Endothelial cell of umbilical vein (primary cell): Measurements from ENCODE around the gene CAMK2D. TPM values are rescaled to one million over a fixed set of nuclear protein-coding genes. Genes with fewer than 3 reads are reported as not detected.

ENCODE experiments used
- BruUV-seq: library from RNA; stranded (reverse); fragments of 400-500 nt; replicated peaks from 2 replicates; lab custom pipeline; 2021; lab: Mats Ljungman, UMichigan
- CTCF ChIA-PET: fragments of 300-600, 350-600 bp; sonication (Branson Sonifier 250); formaldehyde crosslinking; loops from one replicate; lab custom pipeline; 2021; ENCODE audit warnings: antibody characterized with exemption, inconsistent platforms; lab: Charles Lee
- POLR2A ChIA-PET: fragments of 300-600, 350-600 bp; sonication (Branson Sonifier 250); formaldehyde crosslinking; loops from one replicate; lab custom pipeline; 2021; ENCODE audit warnings: antibody characterized with exemption, inconsistent platforms; lab: Charles Lee
- DNase-seq: peaks from one replicate; pipeline ENCODE4 v3.0.0-alpha.2; 2011; ENCODE audit warnings: low read depth, low spot score
- FAIRE-seq: peaks from 2 replicates; lab custom pipeline; 2011; peaks lifted over from hg19 to GRCh38; lab: Jason Lieb, UNC
- H2AFZ ChIP-seq: 2 replicates; pipeline ENCODE4 v1.6.0; 2012; ENCODE audit warnings: low read depth, low read length, control low read depth, inconsistent platforms
- H3K27ac ChIP-seq: 2 replicates; pipeline ENCODE4 v1.5.1; 2011; ENCODE audit warnings: low read depth, mild to moderate bottlenecking, control low read depth, low read length, moderate library complexity; ENCODE audit not compliant: insufficient read depth
- H3K27me3 ChIP-seq, 2 experiments: 2 replicates each; pipeline versions ENCODE4 v1.6.0 to v1.6.1; 2011; ENCODE audit warnings: low read length in 2 of 2, mixed read lengths in 1 of 2; ENCODE audit not compliant: control insufficient read depth in 2 of 2, insufficient read depth in 2 of 2
- H3K36me3 ChIP-seq, 2 experiments: 2 replicates in 1 of 2; 3 replicates in 1 of 2; pipeline ENCODE4 v1.5.1; 2011; ENCODE audit warnings: low read length in 2 of 2, mild to moderate bottlenecking in 1 of 2, moderate library complexity in 1 of 2; ENCODE audit not compliant: control insufficient read depth in 2 of 2, insufficient read depth in 2 of 2; ENCODE audit errors: extremely low read depth in 1 of 2
- H3K4me1 ChIP-seq: 3 replicates; pipeline ENCODE4 v1.5.1; 2011; ENCODE audit warnings: mild to moderate bottlenecking, low read length; ENCODE audit not compliant: control insufficient read depth, insufficient read depth; ENCODE audit errors: extremely low read depth
- H3K4me2 ChIP-seq: 2 replicates; pipeline ENCODE4 v1.6.1; 2011; ENCODE audit warnings: low read length, control low read depth, mixed read lengths; ENCODE audit not compliant: insufficient read depth
- H3K4me3 ChIP-seq, 3 experiments: fragments of 200-600 bp in 1 of 3; sonication (generic), shearing (Covaris generic) in 1 of 3; replicated peaks in 1 of 3; 2 replicates each; pipeline ENCODE4 v1.5.1; 2011 to 2016; ENCODE audit warnings: control low read depth in 3 of 3, low read length in 3 of 3, mild to moderate bottlenecking in 2 of 3, inconsistent platforms in 1 of 3, low read depth in 1 of 3, moderate library complexity in 1 of 3; ENCODE audit not compliant: insufficient read depth in 1 of 3
- H3K79me2 ChIP-seq: 2 replicates; pipeline ENCODE4 v1.6.0; 2012; ENCODE audit warnings: low read length, inconsistent platforms; ENCODE audit not compliant: control insufficient read depth, insufficient read depth
- H3K9ac ChIP-seq: replicated peaks from 2 replicates; pipeline ENCODE3; 2011; ENCODE audit warnings: low read length, control low read depth; ENCODE audit not compliant: insufficient read depth; ENCODE audit errors: extremely low read depth
- H3K9me1 ChIP-seq: replicated peaks from 3 replicates; pipeline ENCODE4 v1.6.0; 2011; ENCODE audit warnings: mild to moderate bottlenecking, low read length; ENCODE audit not compliant: control insufficient read depth, insufficient read depth; ENCODE audit errors: extremely low read depth
- H3K9me3 ChIP-seq: replicated peaks from 2 replicates; pipeline ENCODE4 v1.5.1; 2012; ENCODE audit warnings: low read length, inconsistent platforms; ENCODE audit not compliant: control insufficient read depth, insufficient read depth
- H4K20me1 ChIP-seq: replicated peaks from 2 replicates; pipeline ENCODE3; 2011; ENCODE audit warnings: mild to moderate bottlenecking, low read length; ENCODE audit not compliant: control insufficient read depth, insufficient read depth; ENCODE audit errors: extremely low read depth
- CTCF ChIP-seq, 2 donors: IDR thresholded peaks; 1 replicate in 1 of 2; 2 replicates in 1 of 2; pipeline ENCODE4 v1.5.1; 2011; ENCODE audit warnings: low read length in 2 of 2, mild to moderate bottlenecking in 2 of 2, moderate library complexity in 2 of 2, control low read depth in 1 of 2, inconsistent platforms in 1 of 2, low read depth in 1 of 2; ENCODE audit not compliant: insufficient read depth in 1 of 2; ENCODE audit errors: extremely low read depth in 1 of 2
- EZH2 ChIP-seq: IDR thresholded peaks from 2 replicates; pipeline ENCODE4 v1.6.1; 2012; ENCODE audit warnings: borderline replicate concordance, low read depth, mild to moderate bottlenecking, moderate library complexity, low read length, inconsistent platforms; ENCODE audit not compliant: severe bottlenecking
- FOS ChIP-seq: IDR thresholded peaks from 2 replicates; pipeline ENCODE4 v1.6.1; 2011; ENCODE audit warnings: mild to moderate bottlenecking, low read length, moderate library complexity, borderline replicate concordance; ENCODE audit not compliant: insufficient read depth
- JUN ChIP-seq: IDR thresholded peaks from 2 replicates; pipeline ENCODE4 v1.6.1; 2011; ENCODE audit warnings: borderline replicate concordance, low read depth; ENCODE audit not compliant: insufficient read length, insufficient read depth
- MAX ChIP-seq: IDR thresholded peaks from 2 replicates; pipeline ENCODE4 v1.6.1; 2011; ENCODE audit not compliant: insufficient read depth, insufficient read length
- POLR2A ChIP-seq: IDR thresholded peaks from 2 replicates; pipeline ENCODE4 v1.6.1; 2012; ENCODE audit warnings: low read depth, mild to moderate bottlenecking, control low read depth, low read length
- POLR2AphosphoS5 ChIP-seq: IDR thresholded peaks from 2 replicates; pipeline ENCODE4 v1.6.1; 2012; ENCODE audit warnings: low read depth, mild to moderate bottlenecking, control low read depth, low read length, moderate library complexity; ENCODE audit not compliant: insufficient read depth
- dilution Hi-C: fragments of 300-500 bp; cut with MboI; formaldehyde crosslinking; loops from one replicate; pipeline ENCODE4 v1.15.0; 2019; ENCODE audit warnings: low sequenced_read_pairs; ENCODE audit not compliant: extremely low pct_ligation_motif_present
- intact Hi-C: fragments of 100-400 bp; cut with micrococcal nuclease; formaldehyde crosslinking; loops from one replicate; pipeline ENCODE4 v1.10.0; 2022
- polyA plus RNA-seq, 4 experiments: library from polyadenylated mRNA; depleted of rRNA in 3 of 4; stranded (reverse) in 3 of 4; unstranded in 1 of 4; fragments of >200 nt; gene quantifications; 2 replicates each; pipeline versions ENCODE4 v1.2.1 to v1.2.3, GENCODE V29; 2011 to 2012; ENCODE audit warnings: missing spikeins in 1 of 4
- total RNA-seq: library from RNA; stranded (reverse); gene quantifications from 2 replicates; pipeline ENCODE4 v1.2.3, GENCODE V29; 2021

CAMK2D gene
- total and polyA plus RNA-seq, 2 donors (not counting 3 experiments of a cell fraction or from before 2014, with no cell fraction given): 10.4 to 30.7 TPM

GRCh38 chr4:113497154-113497884 lies 264.2 kb downstream of the CAMK2D start:
- TF ChIP-seq JUN: no peak
- TF ChIP-seq POLR2A: no peak
- TF ChIP-seq FOS: no peak
- no peak for TF ChIP-seq POLR2AphosphoS5
- TF ChIP-seq EZH2: no peak
- TF ChIP-seq MAX: no peak
- no peak for TF ChIP-seq CTCF (IDR thresholded peaks at IDR 0.05; ENCODE audit: extremely low read depth in 1 of 2, insufficient read depth in 1 of 2, low read depth in 1 of 2, low read length in 2 of 2)
- Histone ChIP-seq H3K4me3 (no peak overlapping the region), H2AFZ (no peak overlapping the region), H3K9ac (no peak overlapping the region), H3K27me3 (no peaks in the 10 kb centered on the region), H3K9me3 (no peaks in the 10 kb centered on the region), H3K9me1 (no peaks in the 10 kb centered on the region), H3K4me2 (no peak overlapping the region), H3K4me1 (no peaks in the 10 kb centered on the region), H3K36me3 (peaks cover 0 to 2% of the 10 kb centered on the region in 2 experiments), H4K20me1 (no peaks in the 10 kb centered on the region), H3K79me2 (no peaks in the 10 kb centered on the region), H3K27ac (no peak overlapping the region)
- no peak for FAIRE-seq
- DNase-seq: no peak
- CTCF ChIA-PET: interaction anchor here (1.4 to 1.7 kb wide), 3 partner anchors 10 to 103 kb away, joined by 4 read pairs; no protein-coding TSS in a partner anchor
- intact Hi-C loops: no loop called here
- dilution Hi-C loops: no loop called here
- BruUV-seq: no TSS peak
- POLR2A ChIA-PET: no interaction called here
